ENCODE results near the gene SENP2. TPM values are rescaled to one million over a fixed set of nuclear protein-coding genes. Genes with fewer than 3 reads are reported as not detected.

SENP2 gene
- total RNA-seq, 1 experiment from 2014 or later = 36.1 TPM

GRCh38 chr3:185594073-185594472, 8.0 kb downstream of the SENP2 start:
- Histone ChIP-seq H3K4me1 (ENCODE audit: control insufficient read depth in 1 of 2, insufficient read depth in 2 of 2, low read length in 2 of 2) (no peaks in the 10 kb centered on the region), H3K9ac (ENCODE audit: low read length) (no peak overlapping the region), H3K9me2 (ENCODE audit: insufficient read depth) (no peaks in the 10 kb centered on the region), H3K36me3 (ENCODE audit: control insufficient read depth in 1 of 2, insufficient read depth in 2 of 2, low read length in 2 of 2) (peaks cover 0 to 5% of the 10 kb centered on the region in 2 experiments; a peak in 1 of 4 replicates), H3K4me2 (ENCODE audit: low read length) (no peak overlapping the region), H3K9me3 (ENCODE audit: control insufficient read depth in 1 of 2, insufficient read depth in 1 of 2, low read depth in 1 of 2, low read length in 2 of 2) (no peaks in the 10 kb centered on the region), H3K79me2 (ENCODE audit: insufficient read depth, low read length) (no peaks in the 10 kb centered on the region; the same call in 1 of the 2 replicates), H3K27ac (ENCODE audit: low read depth, low read length) (no peak overlapping the region), H3K27me3 (ENCODE audit: insufficient read depth, low read length) (no peaks in the 10 kb centered on the region), H3K4me3 (replicated peaks in 1 of 2; ENCODE audit: low read depth in 1 of 2, low read length in 2 of 2) (no peak overlapping the region), H2AFZ (ENCODE audit: low read depth, low read length, poor library complexity, severe bottlenecking) (no peak overlapping the region), H4K20me1 (ENCODE audit: insufficient read depth) (no peaks in the 10 kb centered on the region)
- no peak for TF ChIP-seq EZH2 (IDR thresholded peaks at IDR 0.05)
- TF ChIP-seq SIN3A (IDR thresholded peaks at IDR 0.05; ENCODE audit: low read depth) = no peak
- TF ChIP-seq FOSL1 (IDR thresholded peaks at IDR 0.05; ENCODE audit: low read depth) = no peak
- TF ChIP-seq ZBTB33 (IDR thresholded peaks at IDR 0.05; ENCODE audit: extremely low read depth, insufficient replicate concordance, low read length) = no peak
- TF ChIP-seq EGR1 (IDR thresholded peaks at IDR 0.05; ENCODE audit: low read depth) = no peak
- no peak for TF ChIP-seq YY1 (IDR thresholded peaks at IDR 0.05; ENCODE audit: extremely low read depth, insufficient replicate concordance, low read depth, low read length)
- no peak for TF ChIP-seq ZNF274 (IDR thresholded peaks at IDR 0.05; ENCODE audit: low read depth, low read length)
- no peak for TF ChIP-seq CBX3 (IDR thresholded peaks at IDR 0.05; ENCODE audit: low read depth)
- TF ChIP-seq POLR2A (IDR thresholded peaks at IDR 0.05; ENCODE audit: borderline replicate concordance, extremely low read depth, insufficient read depth, insufficient read length) = no peak
- TF ChIP-seq SP1 (IDR thresholded peaks at IDR 0.05; ENCODE audit: low read depth) = no peak
- TF ChIP-seq ZFX (IDR thresholded peaks at IDR 0.05) = no peak
- TF ChIP-seq EZH2phosphoT487 (IDR thresholded peaks at IDR 0.05; ENCODE audit: borderline replicate concordance) = no peak
- no peak for TF ChIP-seq POLR2AphosphoS5 (IDR thresholded peaks at IDR 0.05; ENCODE audit: low read depth, low read length)
- no peak for TF ChIP-seq REST (IDR thresholded peaks at IDR 0.05; ENCODE audit: low read depth)
- CTCF ChIA-PET = no interaction called here
- RAD21 ChIA-PET (ENCODE audit: low non-redundant PET in 1 of 2, low total read pairs in 2 of 2, uncharacterized antibody in 2 of 2, unreplicated experiment in 2 of 2) = no interaction called here
- BruUV-seq (replicated peaks) = no TSS peak
- DNase-seq (ENCODE audit: low read depth, low spot score) (no peak), ATAC-seq (no peak)
- POLR2A ChIA-PET = no interaction called here
- intact Hi-C loops (cut with micrococcal nuclease) = no loop called here
